ENCODE data around the gene PDE7B. TPM values are rescaled to one million over a fixed set of nuclear protein-coding genes. Genes with fewer than 3 reads are reported as not detected.

PDE7B gene
- polyA plus RNA-seq, 1 of the 3 experiments (the other 2 are of a cell fraction): 1.9 TPM

GRCh38 chr6:136123468-136123867 lies 272.0 kb downstream of the PDE7B start (continued):
- no peak for TF ChIP-seq SIN3A (IDR thresholded peaks at IDR 0.05; ENCODE audit: borderline replicate concordance, low read depth, low read length)
- TF ChIP-seq MXI1 (IDR thresholded peaks at IDR 0.05; ENCODE audit: low read depth, low read length): no peak
- TF ChIP-seq CHD2 (IDR thresholded peaks at IDR 0.05; ENCODE audit: low read length, partially characterized antibody): no peak

- H3K9me3 ChIP-seq: no peaks in the 10 kb centered on the region
- no peaks in the 10 kb centered on the region for H3K27me3 ChIP-seq (ENCODE audit: insufficient read depth)
- no peak for DNase-seq
- POLR2A ChIA-PET: no interaction called here
- H2AFZ ChIP-seq (ENCODE audit: low read depth): no peak overlapping the region
- TF ChIP-seq FOSL2 (IDR thresholded peaks at IDR 0.05; ENCODE audit: borderline replicate concordance, low read depth): no peak
- TF ChIP-seq REST (IDR thresholded peaks at IDR 0.05; ENCODE audit: low read depth, low read length): no peak
- TF ChIP-seq MEF2A (IDR thresholded peaks at IDR 0.05; ENCODE audit: borderline replicate concordance, low read depth): no peak
- no peak for TF ChIP-seq RFX5 (IDR thresholded peaks at IDR 0.05; ENCODE audit: low read length)
- no peak for TF ChIP-seq EZH2phosphoT487 (IDR thresholded peaks at IDR 0.05; ENCODE audit: borderline replicate concordance, low read depth)
- no peak for TF ChIP-seq RCOR1 (IDR thresholded peaks at IDR 0.05; ENCODE audit: low read length)
- no peak for TF ChIP-seq FOXJ3 (CRISPR knock-in tag; IDR thresholded peaks at IDR 0.05)
- TF ChIP-seq IRF3 (IDR thresholded peaks at IDR 0.05; ENCODE audit: low read depth, low read length): no peak
- no peak for TF ChIP-seq RAD21 (IDR thresholded peaks at IDR 0.05; ENCODE audit: low read length)
- TF ChIP-seq TCF12 (IDR thresholded peaks at IDR 0.05): no peak
- TF ChIP-seq YY1 (IDR thresholded peaks at IDR 0.05; ENCODE audit: low read depth): no peak
- no peak for TF ChIP-seq NRF1 (IDR thresholded peaks at IDR 0.05; ENCODE audit: low read depth, low read length)
- TF ChIP-seq ZBTB33 (IDR thresholded peaks at IDR 0.05; ENCODE audit: borderline replicate concordance, low read depth): no peak
- TF ChIP-seq NFIC (IDR thresholded peaks at IDR 0.05; ENCODE audit: borderline replicate concordance): no peak
- TF ChIP-seq TEAD4 (IDR thresholded peaks at IDR 0.05; ENCODE audit: borderline replicate concordance, insufficient read depth): no peak
- no peak for TF ChIP-seq CHD2 (IDR thresholded peaks at IDR 0.05; ENCODE audit: low read length, partially characterized antibody)
- no peak for TF ChIP-seq PBX3 (IDR thresholded peaks at IDR 0.05)
- TF ChIP-seq GABPA (IDR thresholded peaks at IDR 0.05; ENCODE audit: low read depth): no peak
- no peak overlapping the region for H3K27ac ChIP-seq (ENCODE audit: low read depth in 2 of 2, low read length in 1 of 2)
- H3K36me3 ChIP-seq (replicated peaks in 1 of 2; ENCODE audit: control insufficient read depth in 1 of 2, insufficient read depth in 2 of 2, low read length in 1 of 2): no peaks in the 10 kb centered on the region
- peaks cover 4% of the 10 kb centered on the region for H3F3A ChIP-seq (replicated peaks; ENCODE audit: insufficient read depth)
- CTCF ChIA-PET: interaction anchor here (0.7 kb wide), 1 partner anchor 12 kb away, joined by 4 read pairs; no protein-coding TSS in a partner anchor
- H3K79me2 ChIP-seq (ENCODE audit: insufficient read depth): no peaks in the 10 kb centered on the region
- H3K4me2 ChIP-seq: no peak overlapping the region
- H3K4me3 ChIP-seq (ENCODE audit: low read depth in 2 of 2, low read length in 1 of 2): no peak overlapping the region
- H3K9me2 ChIP-seq: no peaks in the 10 kb centered on the region
- 97% methylated on average over 2 of the region's 2 CpGs for WGBS (ENCODE audit: low lambda C conversion rate)
- H3K9ac ChIP-seq: no peak overlapping the region
- H4K20me1 ChIP-seq (ENCODE audit: insufficient read depth): no peaks in the 10 kb centered on the region
- H3K4me1 ChIP-seq (ENCODE audit: control insufficient read depth in 1 of 2, insufficient read depth in 2 of 2, low read depth in 1 of 2, low read length in 1 of 2): peaks cover 5 to 8% of the 10 kb centered on the region in 2 experiments; a peak in 2 of 4 replicates
Observed at GRCh38 chr6:136125585-136125984, 274.1 kb downstream of the PDE7B start.

All from SK-N-SH (cell line).